SK-N-SH treated with all-trans-retinoic acid at 6 μM for 48 hours (cell line): Measurements from ENCODE around the gene CACNG1.
"Not testable (repeated sequence)": the region's sequence is repeated elsewhere in the genome, so short reads cannot be mapped to it uniquely, and the experiment has no call there.

Source experiments
- ATAC-seq: fragments of 200-7000 bp; cut with Tn5 transposase; 3 replicates; pipeline ENCODE4 v1.9.1; 2020; ENCODE audit warnings: mild to moderate bottlenecking, moderate library complexity
- ARNTL ChIP-seq: fragments of 450-650 bp; formaldehyde crosslinking; IDR thresholded peaks from 2 replicates; pipeline ENCODE4 v1.5.0; 2020; ENCODE audit warnings: low read depth, mild to moderate bottlenecking, moderate library complexity, borderline replicate concordance
- CSDC2 ChIP-seq: fragments of 250-450 bp; sonication (Bioruptor Pico); IDR thresholded peaks from 2 replicates; pipeline ENCODE4 v1.5.0; 2020; ENCODE audit warnings: mild to moderate bottlenecking, moderate library complexity
- ESRRG ChIP-seq: fragments of 250-450 bp; sonication (Bioruptor Pico); IDR thresholded peaks from 2 replicates; pipeline ENCODE4 v1.6.1; 2021; ENCODE audit warnings: mild to moderate bottlenecking
- GLIS3 ChIP-seq: fragments of 250-450 bp; sonication (Bioruptor Pico); IDR thresholded peaks from 2 replicates; pipeline ENCODE4 v1.5.0; 2020; ENCODE audit warnings: mild to moderate bottlenecking, moderate library complexity
- ISL1 ChIP-seq: fragments of 250-450 bp; sonication (Bioruptor Pico); IDR thresholded peaks from 2 replicates; pipeline ENCODE4 v2.1.2; 2022; ENCODE audit warnings: mild to moderate bottlenecking, moderate library complexity
- PPARA ChIP-seq: fragments of 250-450 bp; sonication (Bioruptor Pico); IDR thresholded peaks from 2 replicates; pipeline ENCODE4 v1.5.0; 2020; ENCODE audit warnings: mild to moderate bottlenecking, borderline replicate concordance
- RARB ChIP-seq: fragments of 250-450 bp; sonication (Bioruptor Pico); IDR thresholded peaks from 2 replicates; pipeline ENCODE4 v1.8.0; 2021; ENCODE audit warnings: mild to moderate bottlenecking, moderate library complexity
- TCF4 ChIP-seq: fragments of 250-450 bp; sonication (Bioruptor Pico); IDR thresholded peaks from 2 replicates; pipeline ENCODE4 v1.8.0; 2021; ENCODE audit warnings: mild to moderate bottlenecking, moderate library complexity, borderline replicate concordance
- ZC3H10 ChIP-seq: fragments of 250-450 bp; sonication (Bioruptor Pico); IDR thresholded peaks from 2 replicates; pipeline ENCODE4 v1.5.1; 2021; ENCODE audit warnings: mild to moderate bottlenecking, moderate library complexity
- ZFP3 ChIP-seq: fragments of 250-450 bp; sonication (Bioruptor Pico); IDR thresholded peaks from 2 replicates; pipeline ENCODE4 v1.5.0; 2020; ENCODE audit warnings: mild to moderate bottlenecking, moderate library complexity
- ZFP30 ChIP-seq: fragments of 450-650 bp; formaldehyde crosslinking; IDR thresholded peaks from 2 replicates; pipeline ENCODE4 v1.5.0; 2022; ENCODE audit warnings: mild to moderate bottlenecking, moderate library complexity
- ZNF565 ChIP-seq: fragments of 450-650 bp; formaldehyde crosslinking; conservative IDR thresholded peaks from 2 replicates; pipeline ENCODE4 v1.5.0; 2020; ENCODE audit warnings: low read depth, mild to moderate bottlenecking, moderate library complexity
- ZNF70 ChIP-seq: fragments of 450-650 bp; formaldehyde crosslinking; IDR thresholded peaks from 2 replicates; pipeline ENCODE4 v1.5.0; 2020; ENCODE audit warnings: mild to moderate bottlenecking, moderate library complexity
- TF ChIP-seq, protein P1 (sequence below): fragments of 250-450 bp; sonication (Bioruptor Pico); IDR thresholded peaks from 2 replicates; pipeline ENCODE4 v1.8.0; 2020; ENCODE audit warnings: mild to moderate bottlenecking, moderate library complexity, borderline replicate concordance
- TF ChIP-seq, protein P2 (sequence below): fragments of 250-450 bp; sonication (Bioruptor Pico); IDR thresholded peaks from 2 replicates; pipeline ENCODE4 v1.5.0; 2020; ENCODE audit warnings: mild to moderate bottlenecking, moderate library complexity
- TF ChIP-seq, protein P3 (sequence below): fragments of 250-450 bp; sonication (Bioruptor Pico); IDR thresholded peaks from 2 replicates; pipeline ENCODE4 v1.5.1; 2021; ENCODE audit warnings: mild to moderate bottlenecking, moderate library complexity
- TF ChIP-seq, protein P4 (sequence below): fragments of 250-450 bp; sonication (Bioruptor Pico); IDR thresholded peaks from 2 replicates; pipeline ENCODE4 v1.5.1; 2020; ENCODE audit warnings: low read depth, mild to moderate bottlenecking, moderate library complexity
- TF ChIP-seq, protein P5 (sequence below): fragments of 250-450 bp; sonication (Bioruptor Pico); IDR thresholded peaks from 2 replicates; pipeline ENCODE4 v1.8.0; 2021; ENCODE audit warnings: low read depth, mild to moderate bottlenecking, moderate library complexity, borderline replicate concordance

CACNG1 gene

DNA sequence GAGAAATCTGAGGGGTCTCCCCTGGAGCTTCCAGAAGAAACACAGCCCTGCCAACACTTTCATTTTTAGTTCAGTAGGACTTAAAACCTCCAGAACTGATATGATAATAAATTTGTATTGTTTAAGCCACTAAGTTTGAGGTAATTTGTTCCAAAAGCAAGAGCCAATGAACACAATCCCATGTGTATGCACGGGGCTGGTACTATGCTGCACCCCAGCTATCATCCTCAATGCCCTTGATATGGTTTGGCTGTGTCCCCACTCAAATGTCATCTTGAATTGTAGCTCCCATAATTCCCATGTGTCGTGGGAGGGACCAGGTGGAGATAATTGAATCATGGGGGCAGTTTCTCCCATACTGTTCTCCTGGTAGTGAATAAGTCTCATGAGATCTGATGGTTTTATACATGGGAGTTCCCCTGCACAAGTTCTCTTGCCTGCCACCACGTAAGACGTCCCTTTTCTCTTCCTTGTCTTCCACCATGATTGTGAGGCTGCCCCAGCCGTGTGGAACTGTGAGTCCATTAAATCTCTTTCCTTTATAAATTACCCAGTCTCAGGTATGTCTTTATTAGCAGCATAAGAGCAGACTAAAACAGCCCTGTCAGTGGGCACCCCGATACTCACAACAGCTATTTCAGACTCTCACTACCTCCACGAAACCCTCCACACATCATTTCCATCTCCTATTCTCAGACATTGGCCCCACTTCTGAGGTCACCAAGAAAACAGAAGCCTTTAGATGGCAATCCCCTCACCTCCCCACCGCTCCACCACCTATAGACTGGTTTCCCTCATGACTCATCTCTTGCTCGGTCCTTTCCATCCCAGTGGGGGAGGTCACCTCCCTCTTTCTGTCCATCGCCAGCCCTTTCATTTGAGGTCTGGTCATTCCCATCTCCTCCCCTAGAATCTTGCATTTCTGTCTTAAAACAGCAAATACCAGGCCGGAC lies 8.9 kb upstream of the CACNG1 start (continued):
- TF ChIP-seq ZFP30 (CRISPR knock-in tag) (no peak), TCF4 (CRISPR knock-in tag) (no peak), PPARA (no peak), GLIS3 (CRISPR knock-in tag) (no peak), ZFP3 (CRISPR knock-in tag) (no peak), RARB (CRISPR knock-in tag) (no peak), ESRRG (CRISPR knock-in tag) (no peak), ZNF565 (CRISPR knock-in tag) (no peak), ZC3H10 (no peak)

DNA sequence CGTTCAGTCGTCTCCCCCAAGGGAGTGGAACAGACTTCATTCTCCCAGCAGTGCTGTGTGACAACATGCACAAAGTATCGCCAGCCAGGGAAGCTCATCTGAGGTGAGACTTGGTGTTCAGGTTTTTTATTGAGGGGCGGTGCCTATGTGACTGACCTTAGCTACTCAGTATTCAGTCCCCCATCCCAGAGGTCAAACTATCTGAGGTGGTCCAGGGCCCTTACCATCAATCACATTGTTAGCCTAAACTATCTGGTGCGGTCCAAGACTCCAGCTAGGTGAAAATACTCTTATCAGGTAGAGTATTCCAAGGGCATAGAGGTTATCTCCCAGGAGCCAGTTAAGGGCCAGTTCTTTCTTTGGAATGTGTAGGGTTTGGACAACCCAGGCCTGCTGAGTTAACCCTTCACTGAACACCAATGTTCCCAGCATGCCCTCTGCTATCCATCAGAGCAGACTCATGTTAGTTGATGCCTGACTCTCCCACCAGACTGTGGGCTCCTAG lies 5.4 kb upstream of the CACNG1 start:
- TF ChIP-seq ISL1 = no peak
- TF ChIP-seq, protein P1, sequence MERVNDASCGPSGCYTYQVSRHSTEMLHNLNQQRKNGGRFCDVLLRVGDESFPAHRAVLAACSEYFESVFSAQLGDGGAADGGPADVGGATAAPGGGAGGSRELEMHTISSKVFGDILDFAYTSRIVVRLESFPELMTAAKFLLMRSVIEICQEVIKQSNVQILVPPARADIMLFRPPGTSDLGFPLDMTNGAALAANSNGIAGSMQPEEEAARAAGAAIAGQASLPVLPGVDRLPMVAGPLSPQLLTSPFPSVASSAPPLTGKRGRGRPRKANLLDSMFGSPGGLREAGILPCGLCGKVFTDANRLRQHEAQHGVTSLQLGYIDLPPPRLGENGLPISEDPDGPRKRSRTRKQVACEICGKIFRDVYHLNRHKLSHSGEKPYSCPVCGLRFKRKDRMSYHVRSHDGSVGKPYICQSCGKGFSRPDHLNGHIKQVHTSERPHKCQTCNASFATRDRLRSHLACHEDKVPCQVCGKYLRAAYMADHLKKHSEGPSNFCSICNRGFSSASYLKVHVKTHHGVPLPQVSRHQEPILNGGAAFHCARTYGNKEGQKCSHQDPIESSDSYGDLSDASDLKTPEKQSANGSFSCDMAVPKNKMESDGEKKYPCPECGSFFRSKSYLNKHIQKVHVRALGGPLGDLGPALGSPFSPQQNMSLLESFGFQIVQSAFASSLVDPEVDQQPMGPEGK (CRISPR knock-in tag) = no peak
- TF ChIP-seq, protein P2, sequence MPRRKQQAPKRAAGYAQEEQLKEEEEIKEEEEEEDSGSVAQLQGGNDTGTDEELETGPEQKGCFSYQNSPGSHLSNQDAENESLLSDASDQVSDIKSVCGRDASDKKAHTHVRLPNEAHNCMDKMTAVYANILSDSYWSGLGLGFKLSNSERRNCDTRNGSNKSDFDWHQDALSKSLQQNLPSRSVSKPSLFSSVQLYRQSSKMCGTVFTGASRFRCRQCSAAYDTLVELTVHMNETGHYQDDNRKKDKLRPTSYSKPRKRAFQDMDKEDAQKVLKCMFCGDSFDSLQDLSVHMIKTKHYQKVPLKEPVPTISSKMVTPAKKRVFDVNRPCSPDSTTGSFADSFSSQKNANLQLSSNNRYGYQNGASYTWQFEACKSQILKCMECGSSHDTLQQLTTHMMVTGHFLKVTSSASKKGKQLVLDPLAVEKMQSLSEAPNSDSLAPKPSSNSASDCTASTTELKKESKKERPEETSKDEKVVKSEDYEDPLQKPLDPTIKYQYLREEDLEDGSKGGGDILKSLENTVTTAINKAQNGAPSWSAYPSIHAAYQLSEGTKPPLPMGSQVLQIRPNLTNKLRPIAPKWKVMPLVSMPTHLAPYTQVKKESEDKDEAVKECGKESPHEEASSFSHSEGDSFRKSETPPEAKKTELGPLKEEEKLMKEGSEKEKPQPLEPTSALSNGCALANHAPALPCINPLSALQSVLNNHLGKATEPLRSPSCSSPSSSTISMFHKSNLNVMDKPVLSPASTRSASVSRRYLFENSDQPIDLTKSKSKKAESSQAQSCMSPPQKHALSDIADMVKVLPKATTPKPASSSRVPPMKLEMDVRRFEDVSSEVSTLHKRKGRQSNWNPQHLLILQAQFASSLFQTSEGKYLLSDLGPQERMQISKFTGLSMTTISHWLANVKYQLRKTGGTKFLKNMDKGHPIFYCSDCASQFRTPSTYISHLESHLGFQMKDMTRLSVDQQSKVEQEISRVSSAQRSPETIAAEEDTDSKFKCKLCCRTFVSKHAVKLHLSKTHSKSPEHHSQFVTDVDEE = no peak
- no peak for TF ChIP-seq ZFP3 (CRISPR knock-in tag)
- TF ChIP-seq CSDC2 (CRISPR knock-in tag) = no peak
- no peak for TF ChIP-seq ARNTL (CRISPR knock-in tag)
- no peak for TF ChIP-seq ZNF70 (CRISPR knock-in tag)
- no peak for ATAC-seq

DNA sequence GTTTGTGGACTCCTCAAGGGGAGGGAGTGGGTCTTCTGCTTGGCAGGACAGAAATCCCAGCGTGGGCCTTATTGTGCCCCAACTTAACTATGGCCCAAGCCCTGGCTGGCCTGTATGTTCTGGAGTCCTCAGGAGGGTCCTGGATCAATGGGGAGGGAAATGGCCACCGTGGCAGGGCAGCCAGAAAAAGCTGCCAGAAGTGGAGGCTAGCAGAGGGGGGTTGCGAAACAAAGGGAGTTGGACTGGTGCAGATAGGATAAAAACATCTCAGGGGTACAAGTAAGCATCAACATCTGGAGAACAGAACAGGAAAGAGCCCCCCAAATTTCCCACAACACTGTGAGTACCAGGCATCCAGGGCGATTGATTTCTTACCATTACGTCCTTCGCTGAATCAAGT lies 3.7 kb upstream of the CACNG1 start:
- no peak for ATAC-seq
- TF ChIP-seq, protein P3, sequence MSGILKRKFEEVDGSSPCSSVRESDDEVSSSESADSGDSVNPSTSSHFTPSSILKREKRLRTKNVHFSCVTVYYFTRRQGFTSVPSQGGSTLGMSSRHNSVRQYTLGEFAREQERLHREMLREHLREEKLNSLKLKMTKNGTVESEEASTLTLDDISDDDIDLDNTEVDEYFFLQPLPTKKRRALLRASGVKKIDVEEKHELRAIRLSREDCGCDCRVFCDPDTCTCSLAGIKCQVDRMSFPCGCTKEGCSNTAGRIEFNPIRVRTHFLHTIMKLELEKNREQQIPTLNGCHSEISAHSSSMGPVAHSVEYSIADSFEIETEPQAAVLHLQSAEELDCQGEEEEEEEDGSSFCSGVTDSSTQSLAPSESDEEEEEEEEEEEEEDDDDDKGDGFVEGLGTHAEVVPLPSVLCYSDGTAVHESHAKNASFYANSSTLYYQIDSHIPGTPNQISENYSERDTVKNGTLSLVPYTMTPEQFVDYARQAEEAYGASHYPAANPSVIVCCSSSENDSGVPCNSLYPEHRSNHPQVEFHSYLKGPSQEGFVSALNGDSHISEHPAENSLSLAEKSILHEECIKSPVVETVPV = no peak
- no peak for TF ChIP-seq ZNF70 (CRISPR knock-in tag)
- TF ChIP-seq ZC3H10 = no peak
- TF ChIP-seq, protein P4, sequence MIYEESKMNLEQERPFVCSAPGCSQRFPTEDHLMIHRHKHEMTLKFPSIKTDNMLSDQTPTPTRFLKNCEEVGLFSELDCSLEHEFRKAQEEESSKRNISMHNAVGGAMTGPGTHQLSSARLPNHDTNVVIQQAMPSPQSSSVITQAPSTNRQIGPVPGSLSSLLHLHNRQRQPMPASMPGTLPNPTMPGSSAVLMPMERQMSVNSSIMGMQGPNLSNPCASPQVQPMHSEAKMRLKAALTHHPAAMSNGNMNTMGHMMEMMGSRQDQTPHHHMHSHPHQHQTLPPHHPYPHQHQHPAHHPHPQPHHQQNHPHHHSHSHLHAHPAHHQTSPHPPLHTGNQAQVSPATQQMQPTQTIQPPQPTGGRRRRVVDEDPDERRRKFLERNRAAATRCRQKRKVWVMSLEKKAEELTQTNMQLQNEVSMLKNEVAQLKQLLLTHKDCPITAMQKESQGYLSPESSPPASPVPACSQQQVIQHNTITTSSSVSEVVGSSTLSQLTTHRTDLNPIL = no peak
- no peak for TF ChIP-seq CSDC2 (CRISPR knock-in tag)
- no peak for TF ChIP-seq TCF4 (CRISPR knock-in tag)
- TF ChIP-seq ZFP3 (CRISPR knock-in tag) = no peak
- TF ChIP-seq, protein P5, sequence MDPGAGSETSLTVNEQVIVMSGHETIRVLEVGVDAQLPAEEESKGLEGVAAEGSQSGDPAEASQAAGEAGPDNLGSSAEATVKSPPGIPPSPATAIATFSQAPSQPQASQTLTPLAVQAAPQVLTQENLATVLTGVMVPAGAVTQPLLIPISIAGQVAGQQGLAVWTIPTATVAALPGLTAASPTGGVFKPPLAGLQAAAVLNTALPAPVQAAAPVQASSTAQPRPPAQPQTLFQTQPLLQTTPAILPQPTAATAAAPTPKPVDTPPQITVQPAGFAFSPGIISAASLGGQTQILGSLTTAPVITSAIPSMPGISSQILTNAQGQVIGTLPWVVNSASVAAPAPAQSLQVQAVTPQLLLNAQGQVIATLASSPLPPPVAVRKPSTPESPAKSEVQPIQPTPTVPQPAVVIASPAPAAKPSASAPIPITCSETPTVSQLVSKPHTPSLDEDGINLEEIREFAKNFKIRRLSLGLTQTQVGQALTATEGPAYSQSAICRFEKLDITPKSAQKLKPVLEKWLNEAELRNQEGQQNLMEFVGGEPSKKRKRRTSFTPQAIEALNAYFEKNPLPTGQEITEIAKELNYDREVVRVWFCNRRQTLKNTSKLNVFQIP (CRISPR knock-in tag) = no peak
- no peak for TF ChIP-seq RARB (CRISPR knock-in tag)

DNA sequence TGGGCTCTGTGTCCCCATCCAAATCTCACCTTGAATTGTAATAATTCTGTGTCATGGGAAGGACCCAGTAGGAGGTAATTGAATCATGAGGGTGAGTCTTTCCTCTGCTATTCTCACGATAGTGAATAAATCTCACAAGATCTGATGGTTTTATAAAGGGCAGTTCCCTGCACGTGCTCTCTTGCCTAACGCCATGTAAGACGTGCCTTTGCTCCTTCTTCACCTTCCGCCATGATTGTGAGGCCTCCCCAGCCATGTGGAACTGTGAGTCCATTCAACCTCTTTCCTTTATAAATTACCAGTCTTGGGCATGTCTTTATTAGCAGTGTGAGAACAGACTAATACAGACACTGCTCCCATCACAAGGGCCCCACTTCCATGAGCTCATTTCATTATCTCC lies 3.2 kb upstream of the CACNG1 start:
- not testable (repeated sequence) for ATAC-seq
